ENCODE data around the gene DMGDH.

GRCh38 chr5:78972654-78973428 is 96.6 kb downstream of the DMGDH start:
- TF ChIP-seq POLR2AphosphoS5 (IDR thresholded peaks at IDR 0.05; ENCODE audit: low read depth, low read length), result no peak
- TF ChIP-seq POLR2A (IDR thresholded peaks at IDR 0.05; ENCODE audit: low read depth, low read length), result no peak

Data from GM12892 (cell line).